Ramos (cell line): Measurements from ENCODE around the gene SP140L.
"Not testable (repeated sequence)": the region's sequence is repeated elsewhere in the genome, so short reads cannot be mapped to it uniquely, and the experiment has no call there.

Experiments used
- in situ Hi-C: fragments of 300-500 bp; cut with MboI; formaldehyde crosslinking; loops from one replicate; pipeline ENCODE4 v1.14.3; 2022; ENCODE audit warnings: low sequenced_read_pairs; ENCODE audit not compliant: unreplicated experiment

Gene SP140L

DNA sequence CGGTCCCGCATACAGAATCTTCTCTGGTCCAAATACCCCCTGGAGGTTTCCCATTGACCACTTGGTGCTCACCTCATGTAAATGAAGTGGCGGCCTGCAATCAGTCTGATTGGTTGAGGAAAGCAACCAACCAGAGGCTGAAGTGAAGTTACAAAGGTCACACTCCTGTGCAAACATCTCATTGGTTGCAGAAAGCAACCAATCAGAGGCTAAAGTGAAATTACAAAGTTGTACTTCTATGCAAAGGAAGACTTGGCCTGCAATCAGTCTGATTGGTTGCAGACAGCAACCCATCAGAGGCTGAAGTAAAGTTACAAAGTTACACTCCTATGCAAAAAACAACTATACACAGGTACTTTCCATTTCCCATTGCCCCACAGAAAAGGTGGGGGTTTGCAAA is 86.5 kb downstream of the SP140L start:
- in situ Hi-C loops = no loop called here

DNA sequence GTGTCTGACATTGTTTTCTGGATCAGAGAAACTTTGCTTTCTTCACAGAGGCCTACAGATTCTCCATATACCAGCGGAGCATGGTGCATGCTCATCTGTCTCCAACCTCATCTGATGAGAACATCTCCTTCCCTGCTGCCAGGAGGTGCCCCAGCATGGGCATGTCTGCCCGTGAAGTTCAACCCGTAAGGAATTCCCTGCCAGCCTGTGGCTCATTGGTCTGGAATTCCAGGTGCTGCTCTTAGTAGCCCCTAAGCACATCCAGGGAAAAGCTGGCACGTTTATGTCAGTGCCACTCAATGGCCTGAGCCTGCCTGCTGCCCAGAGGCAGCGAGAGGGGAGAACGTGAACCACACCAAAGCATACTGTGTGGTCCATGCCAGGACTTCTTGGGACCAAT is 87.3 kb downstream of the SP140L start:
- in situ Hi-C loops = no loop called here

DNA sequence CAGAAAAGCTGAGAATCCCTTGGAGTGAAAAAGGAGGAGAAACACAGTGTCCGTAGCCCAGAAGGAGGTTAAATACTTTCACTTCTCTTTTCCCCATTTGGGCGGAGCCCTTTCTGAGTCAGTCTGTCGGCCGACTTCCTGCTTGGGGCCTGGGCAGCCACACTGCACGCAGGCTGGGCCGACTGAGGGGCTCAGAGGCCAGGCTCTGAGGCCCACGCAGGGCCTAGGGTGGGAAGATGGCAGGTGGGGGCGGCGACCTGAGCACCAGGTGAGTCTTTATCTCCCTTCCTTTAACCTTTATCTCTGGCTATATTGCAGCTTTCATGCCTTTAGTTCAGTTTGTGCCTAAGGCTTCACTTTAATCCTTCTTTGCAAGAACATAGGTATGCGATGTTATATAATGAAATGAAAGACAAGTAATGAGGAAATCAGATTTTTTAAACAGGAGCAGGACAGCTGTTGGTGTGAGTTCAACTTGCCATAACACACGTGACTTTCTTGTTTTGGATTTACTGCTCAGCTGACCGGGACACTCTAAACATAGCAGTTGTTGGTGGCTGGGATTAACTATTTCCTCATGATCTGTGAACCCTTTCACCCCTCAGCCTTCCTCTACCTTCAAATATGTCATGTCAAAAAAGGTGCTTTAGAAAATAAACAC is 89.2 kb downstream of the SP140L start, which contains the start of gene SP100:
Gene SP100, plus strand, starts transcription at position 141 of the 661 bp plus-strand sequence. Its CDS starts 96 bp downstream, at position 237.
- in situ Hi-C loops = no loop called here

DNA sequence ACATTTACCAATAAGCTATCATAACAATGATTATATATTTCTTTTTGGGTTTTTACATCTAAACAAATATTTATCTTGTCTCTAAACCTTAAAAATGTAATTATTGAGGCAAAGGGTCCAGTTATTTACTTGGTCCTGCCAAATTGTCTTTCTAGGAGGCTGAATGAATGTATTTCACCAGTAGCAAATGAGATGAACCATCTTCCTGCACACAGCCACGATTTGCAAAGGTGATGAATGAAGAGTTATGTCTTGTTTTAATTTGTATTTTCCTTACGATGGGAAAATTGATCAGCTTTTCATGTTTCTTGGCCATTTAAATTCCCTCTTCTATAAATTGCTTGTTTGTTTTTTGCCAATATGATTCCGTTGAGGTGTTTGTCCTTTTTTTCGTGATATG is 90.4 kb downstream of the SP140L start:
- in situ Hi-C loops = no loop called here

DNA sequence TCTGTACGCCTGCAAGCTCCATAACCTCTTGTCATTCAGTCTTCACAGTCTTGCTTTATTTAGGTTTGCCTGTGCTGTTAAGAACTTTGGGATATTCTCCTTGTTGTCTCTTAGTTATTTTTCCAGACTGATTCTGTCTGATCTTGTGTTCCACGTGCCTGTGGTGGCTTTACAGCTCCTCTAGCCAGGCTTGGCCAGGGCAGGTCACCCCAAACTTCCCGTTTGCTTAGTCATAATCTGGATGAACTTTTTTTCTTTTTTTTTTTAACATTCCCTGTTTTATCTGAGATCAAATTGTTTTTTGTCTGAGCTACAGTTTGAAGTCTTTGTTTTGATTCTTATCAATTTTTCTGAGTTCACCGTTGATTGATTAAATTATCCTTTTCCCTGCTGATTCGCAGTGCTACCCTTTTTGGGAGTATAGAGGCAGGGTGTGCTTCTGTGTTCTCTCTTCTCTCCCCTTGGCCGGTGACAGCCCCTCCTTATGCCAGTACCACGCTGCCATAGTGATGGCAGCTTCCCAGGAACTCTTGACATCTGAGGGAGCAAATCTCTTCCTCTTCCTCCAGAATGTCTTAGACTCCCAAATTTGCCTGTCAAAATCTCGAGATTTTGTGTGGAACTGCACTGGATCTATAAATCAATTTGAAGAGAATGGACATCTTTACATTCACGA is 91.5 kb downstream of the SP140L start:
- in situ Hi-C loops = no loop called here

DNA sequence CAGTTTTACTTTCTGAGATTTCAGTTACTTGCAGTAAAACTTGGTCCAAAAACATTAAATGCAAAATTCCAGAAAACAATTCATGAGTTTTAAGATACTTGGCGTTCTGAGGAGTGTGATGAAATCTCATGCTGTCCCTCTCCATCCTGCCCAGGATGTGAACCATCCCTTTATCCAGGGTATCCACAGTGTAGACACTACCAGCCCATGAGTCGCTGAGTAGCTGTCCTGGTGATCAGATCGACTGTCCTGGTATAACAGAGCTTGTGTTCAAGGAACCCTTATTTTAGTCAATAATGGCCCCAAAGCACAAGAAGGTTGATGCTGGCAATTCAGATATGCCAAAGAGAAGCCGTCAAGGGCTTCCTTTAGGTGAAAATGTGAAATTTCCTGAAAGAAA is 92.2 kb downstream of the SP140L start:
- in situ Hi-C loops = no loop called here

DNA sequence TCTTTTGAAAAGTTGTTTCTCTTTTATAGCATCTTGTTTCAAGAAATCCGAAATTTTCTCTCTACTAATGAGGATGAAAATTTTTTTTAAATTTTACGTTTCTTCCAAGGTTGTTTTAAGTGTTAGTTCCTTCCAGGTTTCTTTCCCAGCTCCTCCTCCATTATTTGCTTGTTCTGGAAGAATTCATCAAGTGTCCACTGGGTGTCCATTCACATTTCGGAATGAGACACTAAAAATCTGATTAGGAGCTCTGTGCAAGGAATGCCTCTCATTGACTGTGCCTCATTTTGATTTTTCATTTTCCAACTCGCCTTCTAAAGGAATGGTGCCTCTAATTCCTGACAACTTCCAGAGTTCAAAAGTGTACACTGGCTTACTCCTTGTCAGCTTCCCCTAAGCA is 95.2 kb downstream of the SP140L start:
- in situ Hi-C loops = no loop called here

DNA sequence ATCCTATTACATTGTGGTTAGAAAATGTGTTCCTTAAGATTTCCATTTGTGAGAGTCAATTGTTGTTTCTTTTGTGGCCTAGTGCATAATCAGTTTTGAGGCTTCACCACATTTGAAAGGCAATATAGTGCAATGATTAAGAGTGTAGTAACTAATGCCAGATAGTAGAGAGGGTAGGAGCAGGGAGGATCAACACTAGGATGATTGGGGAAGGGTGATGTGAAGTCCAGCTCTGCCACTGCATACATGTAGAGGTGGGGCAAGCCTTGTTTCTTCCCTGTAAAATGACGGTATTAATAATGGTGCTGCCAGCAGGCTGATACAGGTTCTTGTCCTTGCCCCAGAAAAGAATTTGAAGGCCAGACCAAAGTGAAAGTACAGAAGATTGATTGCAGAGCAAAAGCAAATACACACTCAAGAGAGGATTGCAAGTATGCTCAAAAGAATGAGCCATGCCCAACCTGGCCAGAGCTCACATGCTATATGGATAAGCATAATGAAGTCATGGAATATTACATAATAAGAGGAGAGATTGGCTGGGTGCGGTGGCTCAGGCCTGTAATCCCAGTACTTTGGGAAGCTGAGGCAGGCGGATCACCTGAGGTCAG is 97.0 kb downstream of the SP140L start:
- in situ Hi-C loops = no loop called here

DNA sequence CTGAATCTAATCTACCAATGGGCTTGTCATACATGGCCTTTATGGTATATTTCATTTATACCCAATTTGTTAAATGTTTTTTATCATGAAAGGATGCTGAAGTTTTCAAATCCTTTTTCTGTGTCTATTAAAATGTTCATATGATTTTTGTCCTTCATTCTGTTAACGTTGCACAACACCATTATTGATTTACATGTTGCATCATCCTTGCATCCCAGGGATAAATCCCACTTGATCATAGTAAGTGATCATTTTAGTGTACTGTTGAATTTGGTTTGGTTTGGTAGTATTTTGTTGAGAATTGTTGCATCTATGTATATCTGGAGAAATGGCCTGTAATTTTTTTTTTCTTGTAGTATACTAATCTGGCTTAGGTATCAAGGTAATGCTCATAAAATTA is 98.4 kb downstream of the SP140L start:
- in situ Hi-C loops = no loop called here

DNA sequence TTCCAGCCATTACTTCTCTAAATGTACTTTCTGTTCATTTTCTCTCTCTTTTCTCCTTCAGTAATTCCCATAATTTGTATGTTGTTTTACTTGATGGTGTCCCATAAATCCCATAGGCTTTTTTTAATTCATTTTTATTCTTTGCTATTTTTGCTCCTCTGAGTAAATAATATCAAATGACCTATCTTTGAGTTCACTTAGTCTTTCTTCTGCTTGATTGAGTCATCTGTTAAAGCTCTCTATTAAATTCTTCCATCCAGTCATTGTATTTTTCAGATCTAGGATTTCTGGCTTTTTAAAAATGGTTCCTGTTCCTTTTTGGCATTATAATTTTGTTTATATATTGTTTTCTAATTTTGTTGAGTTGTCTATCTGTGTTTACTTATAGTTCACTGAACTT is 102.5 kb downstream of the SP140L start:
- in situ Hi-C loops = no loop called here

DNA sequence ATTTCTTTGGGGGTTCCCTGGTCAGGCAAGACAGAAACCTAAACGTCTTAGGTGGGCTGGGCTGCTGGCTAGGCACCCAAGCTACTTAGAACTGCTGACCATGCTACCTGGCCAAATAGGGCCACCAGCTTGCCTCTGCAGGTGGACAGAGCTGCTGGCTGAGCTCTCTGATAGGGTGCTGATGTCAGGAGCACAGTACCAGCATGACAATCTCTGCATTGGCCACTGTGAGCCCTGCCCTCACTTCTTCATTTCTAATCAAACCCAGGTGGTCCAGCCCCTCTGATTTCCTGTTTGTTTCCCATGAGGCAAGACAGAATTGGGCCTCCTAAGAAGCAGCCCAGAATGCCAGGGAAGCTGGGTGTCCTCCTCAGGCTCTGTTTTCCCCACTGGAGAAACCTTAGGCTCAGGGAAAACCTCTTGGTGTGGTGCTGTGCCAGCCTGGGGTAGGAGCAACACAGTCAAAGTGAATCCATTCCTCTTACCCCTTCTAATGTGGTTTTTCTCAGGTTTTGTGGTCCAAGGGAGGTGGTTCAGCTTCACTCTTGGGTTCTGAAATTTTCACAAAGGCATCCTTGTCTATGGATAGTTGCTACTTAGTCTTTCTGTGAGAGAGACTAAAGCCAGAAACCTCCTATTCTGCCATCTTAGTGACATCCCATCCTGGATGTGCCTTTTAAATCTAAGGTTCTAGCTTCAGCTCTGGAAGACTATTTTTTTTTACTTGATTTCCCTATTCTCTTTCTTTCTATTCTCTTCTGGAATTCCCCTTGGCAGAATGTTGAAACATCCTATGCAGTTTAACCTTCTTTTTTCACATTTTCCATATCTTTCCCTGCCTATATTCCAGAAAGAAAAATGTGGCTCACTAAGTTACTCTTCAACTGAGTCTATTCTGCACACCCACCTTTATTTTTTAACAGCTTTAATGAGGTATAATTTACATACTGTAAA is 104.2 kb downstream of the SP140L start:
- in situ Hi-C loops = no loop called here

DNA sequence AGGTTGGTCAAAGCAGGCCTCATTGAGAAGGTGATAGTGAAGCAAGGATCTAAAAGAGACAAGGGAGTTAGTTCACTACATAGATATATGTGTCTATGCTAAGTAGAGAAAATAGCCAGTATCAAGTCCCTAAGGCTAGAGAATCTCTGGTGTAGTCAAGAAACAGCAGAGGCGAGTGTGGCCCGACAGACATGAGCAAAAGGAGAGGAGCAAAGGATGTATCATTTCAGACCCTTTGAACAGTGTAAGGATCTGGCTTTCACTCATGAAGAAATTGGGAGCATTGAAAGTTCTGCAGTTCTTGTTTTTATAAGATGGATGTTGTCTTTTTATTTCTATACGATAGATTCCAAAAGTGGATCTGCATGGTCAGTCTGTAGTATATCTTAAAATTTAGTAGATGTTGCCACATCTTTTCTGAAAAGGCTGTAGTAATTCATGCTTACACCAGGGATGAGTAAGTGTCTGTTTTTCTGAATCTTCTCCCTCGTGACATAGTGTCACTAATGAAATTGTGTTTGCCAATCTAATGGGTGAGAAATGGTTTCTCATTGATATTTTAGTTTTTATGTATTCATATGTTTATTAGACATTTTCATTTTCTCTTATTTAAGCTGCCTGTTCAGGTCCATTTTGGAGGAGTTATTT is 107.8 kb downstream of the SP140L start:
- in situ Hi-C loops = no loop called here

DNA sequence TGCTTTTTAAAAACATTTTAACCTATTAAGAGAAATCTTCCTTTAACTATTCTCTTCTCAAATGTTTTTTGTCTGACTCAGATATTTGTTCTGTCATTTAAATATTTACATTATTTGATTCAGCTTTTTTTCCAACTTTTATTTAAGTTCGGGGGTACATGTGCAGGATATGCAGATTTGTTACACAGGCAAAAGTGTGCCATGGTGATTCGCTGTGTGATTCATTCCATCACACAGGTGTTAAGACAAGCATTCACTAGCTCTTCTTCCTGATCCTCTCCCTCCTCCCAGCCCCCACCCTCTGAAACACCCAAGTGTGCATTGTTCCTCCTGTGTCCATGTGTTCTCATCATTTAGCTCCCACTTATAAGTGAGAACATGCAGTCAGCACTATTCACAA is 108.4 kb downstream of the SP140L start:
- in situ Hi-C loops = no loop called here

DNA sequence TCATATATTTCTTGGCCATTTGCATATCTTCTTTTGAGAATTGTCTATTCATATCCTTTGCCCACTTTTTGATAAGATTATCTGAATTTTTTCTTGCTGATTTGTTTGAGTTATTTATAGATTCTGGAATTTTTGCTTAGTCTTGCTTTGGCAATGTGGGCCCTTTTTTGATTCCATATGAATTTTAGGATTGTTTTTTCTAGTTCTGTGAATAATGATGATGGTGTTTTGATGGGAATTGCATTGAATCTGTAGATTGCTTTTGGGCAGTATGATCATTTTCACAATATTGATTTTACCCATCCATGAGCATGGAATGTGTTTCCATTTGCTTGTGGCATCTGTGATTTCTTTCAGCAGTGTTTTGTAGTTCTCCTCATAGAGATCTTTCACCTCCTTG is 112.1 kb downstream of the SP140L start:
- in situ Hi-C loops = not testable (repeated sequence)

DNA sequence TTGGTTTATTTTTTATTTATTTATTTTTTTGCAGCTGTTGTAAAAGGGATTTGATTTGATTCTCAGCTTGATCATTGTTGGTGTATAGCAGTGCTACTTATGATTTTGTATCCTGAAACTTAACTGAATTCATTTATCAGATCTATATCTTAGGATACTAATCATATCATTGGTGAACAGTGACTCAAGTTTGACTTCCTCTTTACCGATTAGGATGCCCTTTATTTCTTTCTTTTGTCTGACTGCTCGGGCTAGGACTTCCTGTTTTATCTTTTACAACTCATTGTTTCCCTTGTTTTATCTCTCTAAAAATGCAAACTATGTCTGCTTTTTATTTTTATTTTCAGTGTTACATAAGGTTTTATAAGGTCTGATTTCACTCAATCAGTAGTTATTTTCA is 112.6 kb downstream of the SP140L start:
- in situ Hi-C loops = no loop called here

DNA sequence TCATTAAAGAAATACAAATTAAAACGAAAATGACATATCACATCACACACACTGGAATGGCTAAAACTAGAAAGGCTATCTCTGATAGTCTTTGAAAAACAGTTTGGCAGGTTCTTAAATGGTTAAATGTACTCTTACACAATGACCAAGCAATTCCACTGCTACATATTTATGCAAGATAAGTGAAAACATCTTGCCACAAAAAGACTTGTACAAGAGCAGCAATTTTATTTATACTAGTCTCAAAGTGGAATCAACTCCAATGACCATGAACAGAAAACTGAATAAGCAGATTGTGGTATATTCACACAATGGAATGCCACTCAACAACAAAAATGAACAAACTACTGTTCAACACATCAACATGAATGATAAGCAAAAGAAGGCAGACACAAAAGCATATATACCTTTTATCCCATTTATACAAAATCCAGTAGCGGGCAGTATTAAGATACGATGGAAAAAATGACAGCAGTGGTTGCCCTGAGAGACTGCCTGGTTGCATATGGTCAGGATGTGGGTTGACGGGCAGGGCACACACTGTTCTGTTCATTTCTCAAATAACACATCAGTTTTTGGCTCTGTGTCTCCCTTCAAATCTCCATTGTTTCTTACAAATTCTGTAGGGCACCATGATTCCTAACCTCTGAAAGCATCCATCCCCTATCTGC is 114.4 kb downstream of the SP140L start:
- in situ Hi-C loops = no loop called here

DNA sequence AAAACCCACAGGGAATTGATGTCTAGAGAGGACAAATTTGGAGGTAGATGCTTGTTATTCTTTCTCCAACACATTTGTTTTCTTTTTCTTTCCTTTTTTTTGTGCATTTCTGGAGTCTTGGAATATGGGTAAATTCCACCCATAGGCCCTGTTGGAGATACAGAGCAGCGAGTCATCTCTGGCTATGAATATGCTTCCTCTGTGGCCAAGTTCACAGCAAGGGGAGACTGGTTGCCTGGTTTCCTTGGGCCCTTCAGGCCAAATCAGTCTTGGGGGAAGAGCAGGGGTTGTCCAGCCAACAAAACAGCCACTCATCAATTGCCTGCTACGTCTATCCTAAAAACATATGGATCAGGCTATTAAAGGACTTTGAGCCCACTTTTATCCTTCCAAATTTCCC is 116.5 kb downstream of the SP140L start:
- in situ Hi-C loops = no loop called here

DNA sequence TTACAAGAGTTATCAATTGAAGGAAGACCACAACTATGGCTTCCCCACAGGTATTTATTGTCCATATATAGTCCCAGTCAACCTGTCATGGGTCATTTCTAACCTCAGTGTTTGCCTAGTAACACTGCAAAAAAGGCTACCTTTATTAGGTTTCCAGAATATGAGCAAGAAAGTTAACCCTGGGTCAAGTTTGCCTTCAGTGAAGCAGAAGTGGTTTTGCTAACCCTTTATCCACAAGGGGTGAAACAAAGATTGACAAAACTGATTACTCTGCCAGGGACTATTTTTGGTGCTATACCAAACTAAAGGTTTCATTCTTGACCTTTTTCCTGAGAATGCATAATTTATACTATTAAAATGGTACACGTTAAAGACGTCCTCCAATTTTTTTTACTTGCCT is 117.8 kb downstream of the SP140L start:
- in situ Hi-C loops = no loop called here

DNA sequence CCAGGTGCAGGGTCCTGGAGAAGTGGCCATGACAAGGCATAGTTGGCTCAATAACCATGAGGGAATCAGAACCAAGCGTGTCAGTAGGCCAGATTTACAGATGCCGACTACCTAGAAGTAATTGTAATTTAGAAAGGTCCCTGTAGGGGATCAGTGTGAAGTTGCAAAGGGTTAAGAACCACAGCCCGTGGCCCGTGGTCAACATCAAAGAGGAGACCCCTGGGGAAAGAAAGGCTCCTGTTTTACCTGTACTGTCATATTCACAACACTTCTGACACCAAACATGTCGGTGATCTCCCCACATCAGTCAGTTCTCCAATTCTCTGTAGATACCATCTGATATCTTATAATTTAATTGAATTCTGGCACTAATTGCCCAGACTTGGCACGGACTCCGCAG is 120.0 kb downstream of the SP140L start:
- in situ Hi-C loops = no loop called here
